ENCODE measurements around the gene QSOX1. TPM values are rescaled to one million over a fixed set of nuclear protein-coding genes. Genes with fewer than 3 reads are reported as not detected.

The QSOX1 gene
- total RNA-seq, 1 experiment from 2014 or later = 135 TPM

- ATAC-seq (no peak), DNase-seq (ENCODE audit: low spot score) (no peak)
- ChIA-PET POLR2A (no interaction called here), CTCF (no interaction called here)
- Mint-ChIP-seq H3K4me1 (peaks cover 16% of the 10 kb centered on the region), H3K36me3 (no peaks in the 10 kb centered on the region), H3K27me3 (ENCODE audit: low read depth) (peaks cover 34% of the 10 kb centered on the region), H3K4me3 (no peak overlapping the region), H3K27ac (no peak overlapping the region), H3K9me3 (no peaks in the 10 kb centered on the region)
- no peak for TF ChIP-seq MAX (CRISPR knock-in tag; IDR thresholded peaks at IDR 0.05)
- no peak for TF ChIP-seq SMAD3 (CRISPR knock-in tag; IDR thresholded peaks at IDR 0.05; ENCODE audit: borderline replicate concordance)
- no peak for TF ChIP-seq FOXP1 (CRISPR knock-in tag; IDR thresholded peaks at IDR 0.05; ENCODE audit: borderline replicate concordance)
- no peak for TF ChIP-seq CTCF (IDR thresholded peaks at IDR 0.05)
- no peak for TF ChIP-seq ZNF423 (CRISPR knock-in tag; IDR thresholded peaks at IDR 0.05)
- no peak for TF ChIP-seq RORB (CRISPR knock-in tag; IDR thresholded peaks at IDR 0.05)
- TF ChIP-seq JAZF1 (CRISPR knock-in tag; IDR thresholded peaks at IDR 0.05) = no peak
- TF ChIP-seq KAT7 (CRISPR knock-in tag; IDR thresholded peaks at IDR 0.05; ENCODE audit: borderline replicate concordance) = no peak
- TF ChIP-seq NR2C2 (CRISPR knock-in tag; IDR thresholded peaks at IDR 0.05) = no peak
- no peak for TF ChIP-seq ERG (CRISPR knock-in tag; IDR thresholded peaks at IDR 0.05)
- no peak for TF ChIP-seq ZBTB21 (CRISPR knock-in tag; IDR thresholded peaks at IDR 0.05; ENCODE audit: borderline replicate concordance)
- no peak for TF ChIP-seq ARID4B (CRISPR knock-in tag; IDR thresholded peaks at IDR 0.05; ENCODE audit: borderline replicate concordance)
- no peak for TF ChIP-seq FOXK1 (CRISPR knock-in tag; IDR thresholded peaks at IDR 0.05)
- TF ChIP-seq USF2 (CRISPR knock-in tag; IDR thresholded peaks at IDR 0.05) = no peak
- no peak for TF ChIP-seq NR1H2 (CRISPR knock-in tag; IDR thresholded peaks at IDR 0.05)
- TF ChIP-seq ZNF512 (CRISPR knock-in tag; IDR thresholded peaks at IDR 0.05; ENCODE audit: borderline replicate concordance) = no peak
- no peak for TF ChIP-seq SMAD4 (CRISPR knock-in tag; IDR thresholded peaks at IDR 0.05)
- no peak for TF ChIP-seq EMX1 (CRISPR knock-in tag; IDR thresholded peaks at IDR 0.05)
- no peak for TF ChIP-seq ZNF263 (CRISPR knock-in tag; IDR thresholded peaks at IDR 0.05; ENCODE audit: low read depth)
Observed at GRCh38 chr1:180151508-180151907, 3.2 kb upstream of the QSOX1 start.

All from WTC11 (cell line).